NT2/D1 (cell line): ENCODE results near the gene FAM47E.

Source experiments
- SUZ12 ChIP-seq: IDR thresholded peaks from 2 replicates; pipeline ENCODE4 v1.6.1; 2011; ENCODE audit not compliant: insufficient read length, insufficient read depth; ENCODE audit errors: extremely low read depth
- YY1 ChIP-seq: IDR thresholded peaks from 2 replicates; pipeline ENCODE4 v1.6.1; 2011; ENCODE audit not compliant: insufficient read length, insufficient read depth

DNA sequence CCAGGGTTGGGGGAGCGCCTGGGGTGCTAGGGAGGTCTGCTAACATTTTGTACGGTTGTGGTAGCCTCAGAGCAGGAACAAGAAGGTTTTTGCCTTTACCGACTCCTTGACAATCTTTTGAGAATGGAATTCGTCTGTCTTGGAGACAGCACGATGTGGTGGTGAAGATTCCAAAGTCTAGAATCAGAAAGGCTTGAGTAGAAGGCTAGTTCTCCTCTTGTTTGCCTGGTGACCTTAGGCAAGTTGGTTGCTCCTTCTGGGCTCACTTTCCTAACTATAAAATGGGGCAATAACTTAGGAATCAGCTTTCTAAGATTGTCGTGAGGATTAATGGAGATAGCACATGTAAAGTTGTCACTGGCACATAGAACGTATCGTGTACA, 741 bp downstream of the FAM47E start:
- TF ChIP-seq SUZ12 (no peak), YY1 (no peak)
